Hematopoietic multipotent progenitor cell treated with erythropoietin and hydrocortisone succinate and interleukin-3 and kit ligand, for 4 days (in vitro differentiated cells): ENCODE data around the gene NUP160.
A peak's percentile ranks its signal among the peaks of the same experiment; 100 is the strongest.
"Not testable (repeated sequence)": the region's sequence is repeated elsewhere in the genome, so short reads cannot be mapped to it uniquely, and the experiment has no call there.

Source experiments
- DNase-seq: peaks from one replicate; pipeline ENCODE4 v3.0.0-alpha.2; 2015

Gene NUP160

DNA sequence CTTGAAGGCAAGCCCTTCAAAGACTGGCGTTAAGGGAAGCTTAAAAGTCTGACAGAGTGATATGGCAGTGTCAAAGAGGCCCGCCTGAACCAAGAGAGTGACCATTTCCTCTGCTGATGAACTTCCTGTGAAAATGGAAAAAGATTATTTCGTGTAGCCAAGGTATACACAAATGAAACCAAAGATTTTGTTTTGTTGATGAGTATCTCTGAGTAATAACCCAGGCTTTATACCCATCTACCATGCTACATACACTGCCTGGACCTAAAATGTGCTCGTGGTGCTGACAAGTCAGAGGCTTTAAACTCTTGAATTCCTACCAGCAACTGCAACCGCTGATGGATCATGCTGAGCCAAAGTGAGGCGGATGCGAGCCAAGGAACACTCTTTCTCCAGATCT, 60.0 kb downstream of the NUP160 start:
- no peak for DNase-seq

- no peak for DNase-seq
Measured at GRCh38 chr11:47786373-47786772, 61.8 kb downstream of the NUP160 start.

DNA sequence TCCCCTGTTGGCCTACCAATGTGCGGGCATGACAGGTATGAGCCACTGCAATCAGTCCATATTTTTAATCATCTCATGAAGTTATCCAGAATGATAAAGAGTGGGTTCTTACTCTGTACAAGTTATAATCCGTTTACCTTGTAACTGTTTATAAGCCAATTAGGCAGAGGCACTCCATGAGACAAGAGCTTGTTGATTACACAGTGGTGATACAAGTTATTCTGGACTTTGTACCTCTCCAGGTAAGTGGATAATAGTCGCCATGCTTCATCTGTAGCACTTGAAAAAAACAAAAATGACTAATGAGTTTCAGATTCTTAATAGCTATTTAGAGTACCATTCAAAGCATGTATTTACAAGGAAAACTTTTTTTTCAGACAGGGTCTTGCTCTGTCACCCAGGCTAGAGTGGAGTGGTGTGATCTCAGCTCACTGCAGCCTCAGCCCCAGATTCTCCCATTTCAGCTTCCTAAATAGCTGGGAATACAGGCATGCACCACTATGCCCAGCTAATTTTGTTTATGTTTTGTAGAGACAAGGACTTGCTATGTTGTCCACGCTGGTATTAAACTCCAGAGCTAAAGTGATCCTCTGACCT, 63.3 kb downstream of the NUP160 start:
- DNase-seq = no peak

GRCh38 chr11:47783087-47783610, 65.0 kb downstream of the NUP160 start:
- DNase-seq = no peak

DNA sequence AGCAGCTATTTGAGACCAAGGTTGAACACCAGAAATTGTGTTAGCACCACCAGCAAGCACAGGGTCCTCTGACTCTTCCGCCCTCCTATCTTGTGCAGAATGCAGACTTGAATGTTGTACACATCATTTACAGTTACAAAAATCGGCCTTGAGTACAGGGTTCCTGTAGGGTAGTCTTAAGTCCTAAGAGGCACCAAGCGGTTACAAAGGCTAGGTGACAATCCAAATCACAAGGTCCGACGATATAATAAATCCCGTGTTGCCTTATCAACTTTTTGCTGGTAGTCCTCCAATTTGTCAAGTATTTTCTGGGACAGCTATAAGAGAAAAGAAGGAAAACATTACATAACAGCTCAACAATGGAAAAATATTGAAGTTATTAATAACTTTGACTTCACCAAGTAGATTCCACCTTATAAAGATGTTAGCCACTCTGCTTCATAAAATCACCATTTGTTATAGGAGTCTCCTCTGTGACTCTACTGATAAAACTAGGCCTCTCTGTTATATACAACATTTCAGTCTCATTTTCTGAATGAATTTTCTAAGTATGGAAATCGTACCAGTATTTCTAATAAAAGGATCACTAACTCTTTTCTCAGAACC, 69.2 kb downstream of the NUP160 start:
- no peak for DNase-seq

DNA sequence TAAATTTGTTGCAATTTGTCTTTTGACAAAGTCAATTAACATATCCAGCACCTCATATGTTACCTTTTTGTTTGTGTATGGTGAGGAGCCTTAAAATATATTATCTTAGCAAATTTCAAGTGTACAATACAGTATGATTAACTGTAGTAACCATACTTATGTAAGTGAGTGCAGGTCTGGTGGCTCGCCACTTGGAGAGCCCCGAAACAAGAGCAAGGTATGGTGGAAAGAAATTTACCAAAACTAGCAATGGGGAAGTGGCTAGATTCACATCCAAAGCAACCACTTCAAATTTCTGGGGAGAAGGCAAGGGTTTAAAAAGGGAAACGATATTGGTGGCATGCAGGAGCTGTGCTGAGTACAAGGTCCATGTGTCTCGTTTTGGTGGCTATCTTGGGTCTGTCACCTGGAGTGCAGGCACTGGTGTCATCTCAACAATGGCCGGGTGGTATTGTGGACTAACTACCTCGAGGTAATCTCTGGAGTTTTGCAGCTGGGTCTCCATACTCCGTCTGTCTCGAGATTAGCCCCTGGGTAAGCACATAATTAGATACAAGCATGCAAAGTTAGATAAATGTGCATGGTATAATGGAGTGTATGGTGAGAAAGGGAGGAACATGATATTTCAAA, 72.8 kb downstream of the NUP160 start:
- no peak for DNase-seq

GRCh38 chr11:47773882-47774281, 74.3 kb downstream of the NUP160 start:
- no peak for DNase-seq

DNA sequence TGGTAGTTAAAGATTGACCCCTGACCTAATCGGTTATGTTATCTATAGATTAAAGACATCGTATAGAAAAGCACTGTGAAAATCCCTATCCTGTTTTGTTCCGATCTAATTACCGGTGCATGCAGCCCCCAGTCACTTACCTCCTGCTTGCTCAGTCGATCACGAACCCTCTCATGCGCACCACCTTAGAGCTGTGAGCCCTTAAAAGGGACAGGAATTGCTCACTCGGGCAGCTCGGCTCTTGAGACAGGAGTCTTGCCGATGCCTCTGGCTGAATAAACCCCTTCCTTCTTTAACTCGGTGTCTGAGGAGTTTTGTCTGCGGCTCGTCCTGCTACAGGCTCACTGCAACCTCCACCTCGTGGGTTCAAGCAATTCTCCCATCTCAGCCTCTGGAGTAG, 78.6 kb downstream of the NUP160 start:
- not testable (repeated sequence) for DNase-seq

DNA sequence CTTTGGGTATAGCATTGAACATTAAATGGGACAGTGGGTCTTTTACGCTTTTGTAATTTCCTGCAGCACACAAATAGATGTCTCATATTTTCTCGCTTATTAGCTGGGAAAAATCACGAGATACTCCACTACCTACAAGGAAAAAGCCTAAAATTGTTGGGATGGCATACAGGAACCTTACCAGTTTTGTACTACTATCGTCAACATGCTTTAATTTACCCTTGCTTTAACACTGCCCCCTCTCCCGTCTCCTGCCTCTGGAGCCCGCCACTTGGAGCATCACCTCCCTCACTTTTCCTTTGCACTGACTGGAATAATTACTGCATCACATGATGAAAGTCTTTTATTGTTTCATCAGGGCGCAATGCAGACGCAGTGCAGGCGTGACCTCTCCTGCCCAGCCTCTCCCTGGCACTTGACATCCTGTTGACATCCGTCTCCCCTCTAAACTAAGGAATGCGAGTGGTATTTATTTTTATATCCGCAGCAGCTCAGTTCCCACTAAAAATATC, 80.0 kb downstream of the NUP160 start:
- DNase-seq = peak; percentile 83

GRCh38 chr11:47766509-47767227, 81.5 kb downstream of the NUP160 start:
- DNase-seq = peak; percentile 79

GRCh38 chr11:47765086-47765485, 83.1 kb downstream of the NUP160 start:
- no peak for DNase-seq

DNA sequence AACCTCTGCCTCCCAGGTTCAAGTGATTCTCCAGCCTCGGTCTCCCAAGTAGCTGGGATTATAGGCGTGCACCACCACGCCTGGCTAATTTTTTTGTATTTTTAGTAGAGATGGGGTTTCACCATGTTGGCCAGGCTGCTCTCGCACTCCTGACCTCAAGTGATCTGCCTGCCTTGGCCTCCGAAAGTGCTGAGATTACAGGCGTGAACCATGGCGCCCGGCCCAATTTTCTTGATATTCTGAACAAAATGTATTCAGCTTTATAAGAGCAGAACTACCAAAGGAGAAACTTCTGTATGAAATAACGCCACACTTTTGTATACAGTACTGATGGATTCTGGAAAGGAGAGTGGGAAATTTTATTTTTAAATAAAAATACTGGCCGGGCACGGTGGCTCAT, 88.9 kb downstream of the NUP160 start:
- not testable (repeated sequence) for DNase-seq

DNA sequence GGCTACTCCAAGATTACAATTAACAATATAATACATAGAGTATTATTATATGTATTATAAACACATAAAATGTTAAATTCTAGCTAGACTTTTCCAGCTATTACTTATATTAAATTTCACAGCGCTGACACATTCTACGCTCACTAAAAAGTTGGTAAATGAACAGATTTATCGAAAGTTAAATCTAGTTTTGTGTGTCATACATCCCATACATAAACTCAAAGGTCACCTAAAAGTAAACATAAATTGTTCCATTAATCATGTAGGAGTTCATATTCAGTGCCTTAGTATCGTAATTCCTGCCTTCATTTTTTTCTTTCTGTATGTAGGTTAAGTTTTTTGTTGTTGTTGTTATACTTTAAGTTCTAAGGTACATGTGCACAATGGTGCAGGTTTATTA, 91.9 kb downstream of the NUP160 start:
- DNase-seq = no peak

- no peak for DNase-seq
Measured at GRCh38 chr11:47750725-47751124, 97.4 kb downstream of the NUP160 start.

GRCh38 chr11:47742494-47742893, 105.7 kb downstream of the NUP160 start:
- not testable (repeated sequence) for DNase-seq

DNA sequence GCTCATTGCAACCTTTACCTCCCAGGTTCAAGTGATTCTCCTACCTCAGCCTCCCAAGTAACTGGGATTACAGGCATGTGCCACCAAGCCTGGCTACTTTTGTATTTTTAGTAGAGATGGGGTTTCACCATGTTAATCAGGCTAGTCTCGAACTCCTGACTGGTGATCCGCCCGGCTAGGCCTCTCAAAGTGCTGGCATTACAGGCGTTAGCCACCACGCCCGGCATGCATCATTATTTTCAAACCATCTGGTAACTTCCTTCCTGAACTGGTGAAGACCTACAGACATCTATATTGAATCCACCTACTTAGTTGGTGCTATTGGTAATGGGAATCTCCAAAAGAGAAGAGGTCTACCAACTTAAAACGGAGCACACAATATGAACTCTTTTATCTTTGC, 110.3 kb downstream of the NUP160 start:
- not testable (repeated sequence) for DNase-seq

DNA sequence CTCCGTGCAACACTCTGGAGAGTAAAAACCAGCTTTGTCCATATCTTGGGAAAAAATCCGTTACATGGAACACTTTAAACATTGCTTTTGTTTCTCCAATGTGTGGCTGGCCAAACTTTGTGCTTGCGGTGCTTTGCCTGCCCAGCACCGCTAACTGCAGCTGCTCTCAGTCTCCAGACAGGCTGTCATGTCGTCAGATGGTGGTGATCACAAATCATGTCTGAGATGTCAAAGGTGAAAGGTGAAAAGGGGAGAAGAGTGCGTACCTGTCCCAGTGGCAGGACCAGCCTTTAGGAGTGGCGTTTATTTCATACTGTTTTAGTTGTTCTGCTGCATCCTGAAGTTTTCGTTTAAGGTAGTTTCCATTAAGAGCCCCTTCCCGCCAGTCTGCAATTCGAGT, 115.9 kb downstream of the NUP160 start:
- no peak for DNase-seq

GRCh38 chr11:47731475-47731874, 116.7 kb downstream of the NUP160 start:
- DNase-seq = no peak
